ENCODE measurements around the gene MYBBP1A. TPM values are rescaled to one million over a fixed set of nuclear protein-coding genes. Genes with fewer than 3 reads are reported as not detected.

The MYBBP1A gene
- total RNA-seq, 1 experiment from 2014 or later, result 163 TPM

DNA sequence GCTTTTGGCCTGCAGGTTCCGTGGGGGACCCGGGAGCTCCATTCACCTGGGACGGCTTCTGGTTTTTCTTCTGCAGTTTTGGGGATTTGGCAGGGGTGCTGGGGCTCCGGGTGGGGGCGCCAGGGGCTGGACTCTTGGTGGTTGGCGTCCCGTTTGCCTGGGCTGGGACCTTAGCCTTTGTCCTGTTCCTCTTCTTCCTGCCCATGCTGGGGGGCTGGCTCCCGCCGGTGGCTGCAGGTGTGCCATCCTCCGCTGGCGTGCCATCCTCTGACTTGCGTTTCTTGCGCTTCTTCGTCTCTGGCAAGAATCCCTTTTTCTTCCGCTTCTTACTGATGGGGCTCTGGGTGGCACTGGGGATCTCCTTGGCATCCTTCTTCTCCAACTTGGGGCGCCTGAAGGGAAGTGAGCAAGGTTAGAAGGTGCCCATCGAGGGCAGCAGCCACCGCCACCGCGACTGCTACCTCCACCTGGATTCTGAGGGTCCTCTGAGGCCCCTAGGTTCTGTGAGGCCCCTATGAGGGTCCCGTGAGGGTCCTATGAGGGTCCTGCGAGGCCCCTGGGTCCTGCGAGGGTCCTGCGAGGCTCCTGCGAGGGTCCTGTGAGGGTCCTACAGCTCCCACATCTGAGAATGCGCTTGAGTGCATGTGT is 15.5 kb downstream of the MYBBP1A start:
- POLR2A ChIA-PET, result interaction anchor here (3.2 kb wide), 1 partner anchor 12 kb away, joined by 7 read pairs; no protein-coding TSS in a partner anchor
- CTCF ChIA-PET, result interaction anchor here (0.6 to 8.2 kb wide), 7 partner anchors 10 to 119 kb away, joined by 3 to 57 read pairs (median 4); partner anchors contain the start of genes SPNS2 and SPNS3
- TF ChIP-seq TP53 (CRISPR knock-in tag; IDR thresholded peaks at IDR 0.05) (no peak), ZNF263 (CRISPR knock-in tag; IDR thresholded peaks at IDR 0.05; ENCODE audit: low read depth) (no peak), ZNF671 (CRISPR knock-in tag; IDR thresholded peaks at IDR 0.05) (no peak), NFATC4 (CRISPR knock-in tag; IDR thresholded peaks at IDR 0.05) (no peak)
- TF ChIP-seq, protein P1, sequence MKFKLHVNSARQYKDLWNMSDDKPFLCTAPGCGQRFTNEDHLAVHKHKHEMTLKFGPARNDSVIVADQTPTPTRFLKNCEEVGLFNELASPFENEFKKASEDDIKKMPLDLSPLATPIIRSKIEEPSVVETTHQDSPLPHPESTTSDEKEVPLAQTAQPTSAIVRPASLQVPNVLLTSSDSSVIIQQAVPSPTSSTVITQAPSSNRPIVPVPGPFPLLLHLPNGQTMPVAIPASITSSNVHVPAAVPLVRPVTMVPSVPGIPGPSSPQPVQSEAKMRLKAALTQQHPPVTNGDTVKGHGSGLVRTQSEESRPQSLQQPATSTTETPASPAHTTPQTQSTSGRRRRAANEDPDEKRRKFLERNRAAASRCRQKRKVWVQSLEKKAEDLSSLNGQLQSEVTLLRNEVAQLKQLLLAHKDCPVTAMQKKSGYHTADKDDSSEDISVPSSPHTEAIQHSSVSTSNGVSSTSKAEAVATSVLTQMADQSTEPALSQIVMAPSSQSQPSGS (CRISPR knock-in tag; IDR thresholded peaks at IDR 0.05; ENCODE audit: borderline replicate concordance, low read depth), result no peak
- TF ChIP-seq, protein P2, sequence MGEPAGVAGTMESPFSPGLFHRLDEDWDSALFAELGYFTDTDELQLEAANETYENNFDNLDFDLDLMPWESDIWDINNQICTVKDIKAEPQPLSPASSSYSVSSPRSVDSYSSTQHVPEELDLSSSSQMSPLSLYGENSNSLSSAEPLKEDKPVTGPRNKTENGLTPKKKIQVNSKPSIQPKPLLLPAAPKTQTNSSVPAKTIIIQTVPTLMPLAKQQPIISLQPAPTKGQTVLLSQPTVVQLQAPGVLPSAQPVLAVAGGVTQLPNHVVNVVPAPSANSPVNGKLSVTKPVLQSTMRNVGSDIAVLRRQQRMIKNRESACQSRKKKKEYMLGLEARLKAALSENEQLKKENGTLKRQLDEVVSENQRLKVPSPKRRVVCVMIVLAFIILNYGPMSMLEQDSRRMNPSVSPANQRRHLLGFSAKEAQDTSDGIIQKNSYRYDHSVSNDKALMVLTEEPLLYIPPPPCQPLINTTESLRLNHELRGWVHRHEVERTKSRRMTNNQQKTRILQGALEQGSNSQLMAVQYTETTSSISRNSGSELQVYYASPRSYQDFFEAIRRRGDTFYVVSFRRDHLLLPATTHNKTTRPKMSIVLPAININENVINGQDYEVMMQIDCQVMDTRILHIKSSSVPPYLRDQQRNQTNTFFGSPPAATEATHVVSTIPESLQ (CRISPR knock-in tag; IDR thresholded peaks at IDR 0.05), result no peak
- TF ChIP-seq, protein P3, sequence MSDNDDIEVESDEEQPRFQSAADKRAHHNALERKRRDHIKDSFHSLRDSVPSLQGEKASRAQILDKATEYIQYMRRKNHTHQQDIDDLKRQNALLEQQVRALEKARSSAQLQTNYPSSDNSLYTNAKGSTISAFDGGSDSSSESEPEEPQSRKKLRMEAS (CRISPR knock-in tag; IDR thresholded peaks at IDR 0.05), result no peak
- TF ChIP-seq, protein P4, sequence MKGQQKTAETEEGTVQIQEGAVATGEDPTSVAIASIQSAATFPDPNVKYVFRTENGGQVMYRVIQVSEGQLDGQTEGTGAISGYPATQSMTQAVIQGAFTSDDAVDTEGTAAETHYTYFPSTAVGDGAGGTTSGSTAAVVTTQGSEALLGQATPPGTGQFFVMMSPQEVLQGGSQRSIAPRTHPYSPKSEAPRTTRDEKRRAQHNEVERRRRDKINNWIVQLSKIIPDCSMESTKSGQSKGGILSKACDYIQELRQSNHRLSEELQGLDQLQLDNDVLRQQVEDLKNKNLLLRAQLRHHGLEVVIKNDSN (CRISPR knock-in tag; IDR thresholded peaks at IDR 0.05), result no peak

DNA sequence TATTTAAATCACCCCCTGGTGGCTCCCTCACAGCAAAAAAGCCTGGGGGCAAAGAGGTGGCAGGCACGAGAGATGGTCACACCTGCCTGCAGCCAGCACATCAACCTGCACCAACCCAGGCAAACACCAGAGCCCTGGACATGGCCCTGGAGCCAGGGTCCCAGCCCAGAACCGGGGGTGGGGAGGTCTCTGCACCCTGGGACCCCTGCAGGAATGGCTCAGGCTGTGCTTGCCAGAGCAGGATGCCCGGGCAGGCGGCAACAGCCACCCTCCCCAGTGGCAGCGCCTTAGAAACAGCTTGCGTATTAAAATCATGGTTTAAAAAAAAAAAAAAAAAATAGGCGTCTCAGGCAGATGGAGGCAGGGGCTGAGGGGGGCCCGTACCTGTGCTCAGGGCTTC is 16.2 kb downstream of the MYBBP1A start:
- POLR2A ChIA-PET, result interaction anchor here (1.1 to 3.2 kb wide), 2 partner anchors 13 to 15 kb away, joined by 4 to 7 read pairs; no protein-coding TSS in a partner anchor
- peaks cover 22% of the 10 kb centered on the region for H3K36me3 Mint-ChIP-seq
- TF ChIP-seq, protein P5, sequence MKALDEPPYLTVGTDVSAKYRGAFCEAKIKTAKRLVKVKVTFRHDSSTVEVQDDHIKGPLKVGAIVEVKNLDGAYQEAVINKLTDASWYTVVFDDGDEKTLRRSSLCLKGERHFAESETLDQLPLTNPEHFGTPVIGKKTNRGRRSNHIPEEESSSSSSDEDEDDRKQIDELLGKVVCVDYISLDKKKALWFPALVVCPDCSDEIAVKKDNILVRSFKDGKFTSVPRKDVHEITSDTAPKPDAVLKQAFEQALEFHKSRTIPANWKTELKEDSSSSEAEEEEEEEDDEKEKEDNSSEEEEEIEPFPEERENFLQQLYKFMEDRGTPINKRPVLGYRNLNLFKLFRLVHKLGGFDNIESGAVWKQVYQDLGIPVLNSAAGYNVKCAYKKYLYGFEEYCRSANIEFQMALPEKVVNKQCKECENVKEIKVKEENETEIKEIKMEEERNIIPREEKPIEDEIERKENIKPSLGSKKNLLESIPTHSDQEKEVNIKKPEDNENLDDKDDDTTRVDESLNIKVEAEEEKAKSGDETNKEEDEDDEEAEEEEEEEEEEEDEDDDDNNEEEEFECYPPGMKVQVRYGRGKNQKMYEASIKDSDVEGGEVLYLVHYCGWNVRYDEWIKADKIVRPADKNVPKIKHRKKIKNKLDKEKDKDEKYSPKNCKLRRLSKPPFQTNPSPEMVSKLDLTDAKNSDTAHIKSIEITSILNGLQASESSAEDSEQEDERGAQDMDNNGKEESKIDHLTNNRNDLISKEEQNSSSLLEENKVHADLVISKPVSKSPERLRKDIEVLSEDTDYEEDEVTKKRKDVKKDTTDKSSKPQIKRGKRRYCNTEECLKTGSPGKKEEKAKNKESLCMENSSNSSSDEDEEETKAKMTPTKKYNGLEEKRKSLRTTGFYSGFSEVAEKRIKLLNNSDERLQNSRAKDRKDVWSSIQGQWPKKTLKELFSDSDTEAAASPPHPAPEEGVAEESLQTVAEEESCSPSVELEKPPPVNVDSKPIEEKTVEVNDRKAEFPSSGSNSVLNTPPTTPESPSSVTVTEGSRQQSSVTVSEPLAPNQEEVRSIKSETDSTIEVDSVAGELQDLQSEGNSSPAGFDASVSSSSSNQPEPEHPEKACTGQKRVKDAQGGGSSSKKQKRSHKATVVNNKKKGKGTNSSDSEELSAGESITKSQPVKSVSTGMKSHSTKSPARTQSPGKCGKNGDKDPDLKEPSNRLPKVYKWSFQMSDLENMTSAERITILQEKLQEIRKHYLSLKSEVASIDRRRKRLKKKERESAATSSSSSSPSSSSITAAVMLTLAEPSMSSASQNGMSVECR (CRISPR knock-in tag; IDR thresholded peaks at IDR 0.05; ENCODE audit: borderline replicate concordance), result no peak
- TF ChIP-seq ELF4 (CRISPR knock-in tag; IDR thresholded peaks at IDR 0.05; ENCODE audit: low read depth), result no peak
- TF ChIP-seq, protein P6, sequence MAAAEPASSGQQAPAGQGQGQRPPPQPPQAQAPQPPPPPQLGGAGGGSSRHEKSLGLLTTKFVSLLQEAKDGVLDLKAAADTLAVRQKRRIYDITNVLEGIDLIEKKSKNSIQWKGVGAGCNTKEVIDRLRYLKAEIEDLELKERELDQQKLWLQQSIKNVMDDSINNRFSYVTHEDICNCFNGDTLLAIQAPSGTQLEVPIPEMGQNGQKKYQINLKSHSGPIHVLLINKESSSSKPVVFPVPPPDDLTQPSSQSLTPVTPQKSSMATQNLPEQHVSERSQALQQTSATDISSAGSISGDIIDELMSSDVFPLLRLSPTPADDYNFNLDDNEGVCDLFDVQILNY (CRISPR knock-in tag; IDR thresholded peaks at IDR 0.05), result no peak
- no peak for TF ChIP-seq ZBTB21 (CRISPR knock-in tag; IDR thresholded peaks at IDR 0.05; ENCODE audit: borderline replicate concordance)
- TF ChIP-seq MXD4 (CRISPR knock-in tag; IDR thresholded peaks at IDR 0.05; ENCODE audit: borderline replicate concordance), result no peak
- TF ChIP-seq CREM (CRISPR knock-in tag; IDR thresholded peaks at IDR 0.05), result no peak
- no peak for TF ChIP-seq ZNF219 (CRISPR knock-in tag; IDR thresholded peaks at IDR 0.05; ENCODE audit: borderline replicate concordance)
- TF ChIP-seq FOXP1 (CRISPR knock-in tag; IDR thresholded peaks at IDR 0.05; ENCODE audit: borderline replicate concordance), result no peak
- TF ChIP-seq ZNF263 (CRISPR knock-in tag; IDR thresholded peaks at IDR 0.05; ENCODE audit: low read depth), result no peak
- TF ChIP-seq, protein P7, sequence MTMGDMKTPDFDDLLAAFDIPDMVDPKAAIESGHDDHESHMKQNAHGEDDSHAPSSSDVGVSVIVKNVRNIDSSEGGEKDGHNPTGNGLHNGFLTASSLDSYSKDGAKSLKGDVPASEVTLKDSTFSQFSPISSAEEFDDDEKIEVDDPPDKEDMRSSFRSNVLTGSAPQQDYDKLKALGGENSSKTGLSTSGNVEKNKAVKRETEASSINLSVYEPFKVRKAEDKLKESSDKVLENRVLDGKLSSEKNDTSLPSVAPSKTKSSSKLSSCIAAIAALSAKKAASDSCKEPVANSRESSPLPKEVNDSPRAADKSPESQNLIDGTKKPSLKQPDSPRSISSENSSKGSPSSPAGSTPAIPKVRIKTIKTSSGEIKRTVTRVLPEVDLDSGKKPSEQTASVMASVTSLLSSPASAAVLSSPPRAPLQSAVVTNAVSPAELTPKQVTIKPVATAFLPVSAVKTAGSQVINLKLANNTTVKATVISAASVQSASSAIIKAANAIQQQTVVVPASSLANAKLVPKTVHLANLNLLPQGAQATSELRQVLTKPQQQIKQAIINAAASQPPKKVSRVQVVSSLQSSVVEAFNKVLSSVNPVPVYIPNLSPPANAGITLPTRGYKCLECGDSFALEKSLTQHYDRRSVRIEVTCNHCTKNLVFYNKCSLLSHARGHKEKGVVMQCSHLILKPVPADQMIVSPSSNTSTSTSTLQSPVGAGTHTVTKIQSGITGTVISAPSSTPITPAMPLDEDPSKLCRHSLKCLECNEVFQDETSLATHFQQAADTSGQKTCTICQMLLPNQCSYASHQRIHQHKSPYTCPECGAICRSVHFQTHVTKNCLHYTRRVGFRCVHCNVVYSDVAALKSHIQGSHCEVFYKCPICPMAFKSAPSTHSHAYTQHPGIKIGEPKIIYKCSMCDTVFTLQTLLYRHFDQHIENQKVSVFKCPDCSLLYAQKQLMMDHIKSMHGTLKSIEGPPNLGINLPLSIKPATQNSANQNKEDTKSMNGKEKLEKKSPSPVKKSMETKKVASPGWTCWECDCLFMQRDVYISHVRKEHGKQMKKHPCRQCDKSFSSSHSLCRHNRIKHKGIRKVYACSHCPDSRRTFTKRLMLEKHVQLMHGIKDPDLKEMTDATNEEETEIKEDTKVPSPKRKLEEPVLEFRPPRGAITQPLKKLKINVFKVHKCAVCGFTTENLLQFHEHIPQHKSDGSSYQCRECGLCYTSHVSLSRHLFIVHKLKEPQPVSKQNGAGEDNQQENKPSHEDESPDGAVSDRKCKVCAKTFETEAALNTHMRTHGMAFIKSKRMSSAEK (CRISPR knock-in tag; IDR thresholded peaks at IDR 0.05; ENCODE audit: borderline replicate concordance), result no peak

More for the DNA sequence above, 15.5 kb downstream of the MYBBP1A start:
- no peak overlapping the region for H3K4me3 Mint-ChIP-seq
- H3K9me3 Mint-ChIP-seq, result no peaks in the 10 kb centered on the region
- H3K27ac Mint-ChIP-seq, result no peak overlapping the region
- H3K27me3 Mint-ChIP-seq (ENCODE audit: low read depth), result peaks cover 5% of the 10 kb centered on the region
- DNase-seq (ENCODE audit: low spot score), result no peak
- H3K36me3 Mint-ChIP-seq, result peaks cover 23% of the 10 kb centered on the region
- peaks cover 15% of the 10 kb centered on the region for H3K4me1 Mint-ChIP-seq
- ATAC-seq, result no peak

More for the DNA sequence above, 16.2 kb downstream of the MYBBP1A start:
- Mint-ChIP-seq H3K27ac (no peak overlapping the region), H3K4me1 (peaks cover 18% of the 10 kb centered on the region), H3K9me3 (no peaks in the 10 kb centered on the region), H3K4me3 (no peak overlapping the region), H3K27me3 (ENCODE audit: low read depth) (peaks cover 8% of the 10 kb centered on the region)
- no peak for DNase-seq (ENCODE audit: low spot score)
- no peak for ATAC-seq
- CTCF ChIA-PET, result interaction anchor here (0.7 to 8.2 kb wide), 6 partner anchors 11 to 118 kb away, joined by 3 to 57 read pairs (median 5); partner anchors contain the start of gene SPNS2
